ENCODE data around the gene SAYSD1. TPM values are rescaled to one million over a fixed set of nuclear protein-coding genes. Genes with fewer than 3 reads are reported as not detected.

Gene SAYSD1
- total and polyA plus RNA-seq, 2 donors (not counting 1 experiment from before 2014, with no cell fraction given): 4.6 to 17.8 TPM

DNA sequence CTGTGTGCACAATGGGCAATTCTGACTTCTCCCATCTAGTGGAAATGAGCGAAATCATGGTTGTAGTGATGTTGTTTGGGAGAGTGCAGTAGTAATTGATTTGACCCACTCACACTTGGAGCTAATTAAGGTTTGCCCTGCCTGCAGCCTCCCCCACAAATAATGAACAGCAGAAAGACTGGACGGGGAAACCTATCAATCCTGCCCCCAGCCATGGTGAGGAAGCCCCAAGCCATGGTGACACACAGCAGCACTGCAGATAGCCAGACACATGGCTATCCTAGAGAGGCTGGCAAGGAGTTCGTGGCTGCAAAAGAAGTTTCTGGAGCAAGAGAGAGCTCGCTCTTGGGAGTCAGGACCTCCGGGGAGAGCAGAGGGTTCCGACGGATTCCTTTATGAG lies 27.8 kb downstream of the SAYSD1 start:
- intact Hi-C loops (cut with micrococcal nuclease): no loop called here
- no peak overlapping the region for H3K4me3 ChIP-seq (ENCODE audit: control extremely low read depth in 1 of 5, extremely low read depth in 1 of 5, insufficient read depth in 1 of 5, low read depth in 2 of 5, low read length in 4 of 5)

DNA sequence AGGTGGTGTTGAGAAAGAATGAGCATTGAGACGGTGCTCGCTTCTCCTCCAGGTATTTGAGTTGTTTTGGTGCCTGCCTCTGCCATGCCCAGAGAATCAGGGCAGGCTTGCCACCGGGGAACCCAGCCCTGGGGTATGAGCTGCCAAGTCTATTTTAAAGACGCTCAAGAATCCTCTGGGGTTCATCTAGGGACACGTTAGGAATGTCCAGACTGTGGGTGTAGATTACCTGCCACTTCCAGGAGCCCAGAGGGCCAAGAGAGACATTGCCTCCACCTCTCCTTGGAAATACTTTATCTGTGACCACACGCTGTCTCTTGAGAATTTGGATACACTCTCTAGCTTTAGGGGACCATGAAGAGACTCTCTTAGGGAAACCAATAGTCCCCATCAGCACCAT lies 28.3 kb downstream of the SAYSD1 start:
- Histone ChIP-seq H2AFZ (ENCODE audit: insufficient read depth, low read depth, low read length, poor library complexity, severe bottlenecking) (no peak overlapping the region), H3K9ac (ENCODE audit: low read length) (no peak overlapping the region), H3K4me3 (ENCODE audit: control extremely low read depth in 1 of 5, extremely low read depth in 1 of 5, insufficient read depth in 1 of 5, low read depth in 2 of 5, low read length in 4 of 5) (no peak overlapping the region), H3K27me3 (replicated peaks in 1 of 4; ENCODE audit: control extremely low read depth in 1 of 4, control insufficient read depth in 3 of 4, insufficient read depth in 4 of 4, low read length in 3 of 4) (peaks cover 0 to 44% (median 8%) of the 10 kb centered on the region in 4 experiments), H3K4me2 (replicated peaks; ENCODE audit: low read depth, low read length, poor library complexity, severe bottlenecking) (no peak overlapping the region), H3K9me3 (ENCODE audit: control extremely low read depth in 1 of 3, control insufficient read depth in 2 of 3, insufficient read depth in 1 of 3, low read length in 2 of 3) (no peaks in the 10 kb centered on the region), H3K36me3 (replicated peaks in 1 of 2; ENCODE audit: control extremely low read depth in 1 of 2, control insufficient read depth in 1 of 2, extremely low read depth in 1 of 2, insufficient read depth in 2 of 2, low read length in 1 of 2) (no peaks in the 10 kb centered on the region), H3K79me2 (ENCODE audit: control insufficient read depth, insufficient read depth, low read length) (no peaks in the 10 kb centered on the region), H3K4me1 (ENCODE audit: control insufficient read depth in 2 of 2, insufficient read depth in 2 of 2, low read length in 2 of 2) (no peaks in the 10 kb centered on the region), H3K27ac (ENCODE audit: low read length in 2 of 2) (no peak overlapping the region), H4K20me1 (ENCODE audit: control insufficient read depth, insufficient read depth, low read length, poor library complexity, severe bottlenecking) (no peaks in the 10 kb centered on the region)
- intact Hi-C loops (cut with micrococcal nuclease): no loop called here
- 78% methylated on average over 6 of the region's 6 CpGs for WGBS (ENCODE audit: insufficient coverage)
- ChIA-PET POLR2A (no interaction called here), CTCF (no interaction called here)
- Mint-ChIP-seq H3K9me3 (ENCODE audit: insufficient read depth) (no peaks in the 10 kb centered on the region), H3K4me1 (no peaks in the 10 kb centered on the region), H3K27ac (no peak overlapping the region), H3K27me3 (peaks cover 72% of the 10 kb centered on the region), H3K4me3 (no peak overlapping the region)
- no peak for TF ChIP-seq EZH2 (IDR thresholded peaks at IDR 0.05; ENCODE audit: borderline replicate concordance, insufficient read depth, low read depth, low read length, poor library complexity, severe bottlenecking)
- ATAC-seq (ENCODE audit: low read depth): no peak
- no peak for DNase-seq

More for the DNA sequence above, 27.8 kb downstream of the SAYSD1 start:
- 56% methylated on average over 1 of the region's 7 CpGs for WGBS (ENCODE audit: insufficient coverage)
- no peaks in the 10 kb centered on the region for H3K4me1 ChIP-seq (ENCODE audit: control insufficient read depth in 2 of 2, insufficient read depth in 2 of 2, low read length in 2 of 2)
- H3K27ac Mint-ChIP-seq: no peak overlapping the region
- no peaks in the 10 kb centered on the region for H3K36me3 ChIP-seq (replicated peaks in 1 of 2; ENCODE audit: control extremely low read depth in 1 of 2, control insufficient read depth in 1 of 2, extremely low read depth in 1 of 2, insufficient read depth in 2 of 2, low read length in 1 of 2)
- ATAC-seq (ENCODE audit: low read depth) (no peak), DNase-seq (no peak)
- CTCF ChIA-PET: no interaction called here
- H4K20me1 ChIP-seq (ENCODE audit: control insufficient read depth, insufficient read depth, low read length, poor library complexity, severe bottlenecking): no peaks in the 10 kb centered on the region
- no peak overlapping the region for H3K9ac ChIP-seq (ENCODE audit: low read length)
- H3K4me3 Mint-ChIP-seq: no peak overlapping the region
- H3K9me3 Mint-ChIP-seq (ENCODE audit: insufficient read depth): no peaks in the 10 kb centered on the region
- H3K27me3 ChIP-seq (replicated peaks in 1 of 4; ENCODE audit: control extremely low read depth in 1 of 4, control insufficient read depth in 3 of 4, insufficient read depth in 4 of 4, low read length in 3 of 4): peaks cover 0 to 44% (median 9%) of the 10 kb centered on the region in 4 experiments
- POLR2A ChIA-PET: no interaction called here
- no peaks in the 10 kb centered on the region for H3K4me1 Mint-ChIP-seq
- no peaks in the 10 kb centered on the region for H3K79me2 ChIP-seq (ENCODE audit: control insufficient read depth, insufficient read depth, low read length)
- H3K4me2 ChIP-seq (replicated peaks; ENCODE audit: low read depth, low read length, poor library complexity, severe bottlenecking): no peak overlapping the region
- no peak overlapping the region for H3K27ac ChIP-seq (ENCODE audit: low read length in 2 of 2)
- H2AFZ ChIP-seq (ENCODE audit: insufficient read depth, low read depth, low read length, poor library complexity, severe bottlenecking): no peak overlapping the region
- H3K9me3 ChIP-seq (ENCODE audit: control extremely low read depth in 1 of 3, control insufficient read depth in 2 of 3, insufficient read depth in 1 of 3, low read length in 2 of 3): no peaks in the 10 kb centered on the region
- TF ChIP-seq, protein P1, sequence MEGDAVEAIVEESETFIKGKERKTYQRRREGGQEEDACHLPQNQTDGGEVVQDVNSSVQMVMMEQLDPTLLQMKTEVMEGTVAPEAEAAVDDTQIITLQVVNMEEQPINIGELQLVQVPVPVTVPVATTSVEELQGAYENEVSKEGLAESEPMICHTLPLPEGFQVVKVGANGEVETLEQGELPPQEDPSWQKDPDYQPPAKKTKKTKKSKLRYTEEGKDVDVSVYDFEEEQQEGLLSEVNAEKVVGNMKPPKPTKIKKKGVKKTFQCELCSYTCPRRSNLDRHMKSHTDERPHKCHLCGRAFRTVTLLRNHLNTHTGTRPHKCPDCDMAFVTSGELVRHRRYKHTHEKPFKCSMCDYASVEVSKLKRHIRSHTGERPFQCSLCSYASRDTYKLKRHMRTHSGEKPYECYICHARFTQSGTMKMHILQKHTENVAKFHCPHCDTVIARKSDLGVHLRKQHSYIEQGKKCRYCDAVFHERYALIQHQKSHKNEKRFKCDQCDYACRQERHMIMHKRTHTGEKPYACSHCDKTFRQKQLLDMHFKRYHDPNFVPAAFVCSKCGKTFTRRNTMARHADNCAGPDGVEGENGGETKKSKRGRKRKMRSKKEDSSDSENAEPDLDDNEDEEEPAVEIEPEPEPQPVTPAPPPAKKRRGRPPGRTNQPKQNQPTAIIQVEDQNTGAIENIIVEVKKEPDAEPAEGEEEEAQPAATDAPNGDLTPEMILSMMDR (IDR thresholded peaks at IDR 0.05): no peak
- TF ChIP-seq EZH2 (IDR thresholded peaks at IDR 0.05; ENCODE audit: borderline replicate concordance, insufficient read depth, low read depth, low read length, poor library complexity, severe bottlenecking): no peak
- peaks cover 74% of the 10 kb centered on the region for H3K27me3 Mint-ChIP-seq

Data from B cell (primary cell).